ENCODE measurements around the gene IGFLR1.

DNA sequence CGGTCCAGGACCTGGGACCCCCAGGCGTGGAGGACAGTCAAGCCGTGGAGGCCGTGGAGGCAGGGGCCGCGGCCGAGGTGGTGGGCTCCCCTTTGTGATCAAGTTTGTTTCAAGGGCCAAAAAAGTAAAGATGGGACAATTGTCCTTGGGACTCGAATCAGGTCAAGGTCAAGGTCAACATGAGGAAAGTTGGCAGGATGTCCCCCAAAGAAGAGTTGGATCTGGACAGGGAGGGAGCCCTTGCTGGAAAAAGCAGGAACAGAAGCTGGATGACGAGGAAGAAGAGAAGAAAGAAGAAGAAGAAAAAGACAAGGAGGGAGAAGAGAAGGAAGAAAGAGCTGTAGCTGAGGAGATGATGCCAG lies 22.1 kb downstream of the IGFLR1 start:
- TF ChIP-seq YY1 (IDR thresholded peaks at IDR 0.05; ENCODE audit: low read depth) (no peak), EP300 (IDR thresholded peaks at IDR 0.05; ENCODE audit: borderline replicate concordance) (no peak), TEAD4 (IDR thresholded peaks at IDR 0.05) (no peak), EGR1 (IDR thresholded peaks at IDR 0.05) (no peak), RAD21 (IDR thresholded peaks at IDR 0.05; ENCODE audit: low read depth) (no peak), TAF1 (IDR thresholded peaks at IDR 0.05; ENCODE audit: low read depth) (no peak), FOXM1 (IDR thresholded peaks at IDR 0.05; ENCODE audit: borderline replicate concordance, low read depth) (no peak)
- TF ChIP-seq, protein P1, sequence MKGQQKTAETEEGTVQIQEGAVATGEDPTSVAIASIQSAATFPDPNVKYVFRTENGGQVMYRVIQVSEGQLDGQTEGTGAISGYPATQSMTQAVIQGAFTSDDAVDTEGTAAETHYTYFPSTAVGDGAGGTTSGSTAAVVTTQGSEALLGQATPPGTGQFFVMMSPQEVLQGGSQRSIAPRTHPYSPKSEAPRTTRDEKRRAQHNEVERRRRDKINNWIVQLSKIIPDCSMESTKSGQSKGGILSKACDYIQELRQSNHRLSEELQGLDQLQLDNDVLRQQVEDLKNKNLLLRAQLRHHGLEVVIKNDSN (IDR thresholded peaks at IDR 0.05): no peak
